COLO829 (cell line): Measurements from ENCODE around the gene LPGAT1.
"Not testable (repeated sequence)": the region's sequence is repeated elsewhere in the genome, so short reads cannot be mapped to it uniquely, and the experiment has no call there.

Source experiments
- DNase-seq: peaks from one replicate; pipeline ENCODE4 v3.0.0; 2012; ENCODE audit warnings: low spot score

The LPGAT1 gene

GRCh38 chr1:211704543-211704942 is 126.0 kb downstream of the LPGAT1 start:
- DNase-seq = no peak

DNA sequence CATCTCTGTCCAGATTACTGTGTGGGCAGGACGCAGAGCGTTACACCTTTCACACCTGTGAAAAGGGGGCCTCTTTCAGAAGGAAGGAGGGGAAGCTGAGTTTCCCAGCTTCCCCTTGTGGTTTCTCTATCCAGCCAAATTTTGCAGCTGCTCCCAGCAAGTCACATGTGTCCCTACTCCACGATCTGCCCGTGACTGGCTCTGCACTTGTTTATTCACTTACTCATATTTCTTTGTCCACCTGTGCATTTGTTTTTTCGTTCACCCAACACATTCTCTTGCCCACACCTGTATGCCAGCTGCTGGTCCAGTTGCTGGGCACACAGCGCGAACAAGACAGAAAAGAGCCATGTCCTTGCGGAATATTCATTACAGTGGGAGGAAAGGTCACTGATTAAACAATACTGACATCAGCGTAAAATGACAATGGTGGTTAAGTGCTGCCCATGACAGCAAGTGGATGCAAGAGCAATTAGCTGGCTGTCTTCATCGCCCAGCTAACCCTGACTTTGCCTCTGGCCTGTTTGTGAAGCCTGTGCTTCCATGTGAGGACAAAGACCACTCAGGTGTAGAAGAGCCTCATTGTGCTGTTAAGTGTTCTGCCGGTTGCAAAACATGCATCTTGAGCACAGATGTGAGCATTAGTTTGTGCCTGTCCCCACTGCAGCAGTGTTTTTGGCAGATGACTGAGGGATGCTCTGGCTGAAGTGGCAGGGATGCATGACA is 126.6 kb downstream of the LPGAT1 start:
- no peak for DNase-seq

- DNase-seq = no peak
These were observed 128.8 kb downstream of the LPGAT1 start for GRCh38 chr1:211701733-211702132.

GRCh38 chr1:211699059-211699458 is 131.5 kb downstream of the LPGAT1 start:
- no peak for DNase-seq

DNA sequence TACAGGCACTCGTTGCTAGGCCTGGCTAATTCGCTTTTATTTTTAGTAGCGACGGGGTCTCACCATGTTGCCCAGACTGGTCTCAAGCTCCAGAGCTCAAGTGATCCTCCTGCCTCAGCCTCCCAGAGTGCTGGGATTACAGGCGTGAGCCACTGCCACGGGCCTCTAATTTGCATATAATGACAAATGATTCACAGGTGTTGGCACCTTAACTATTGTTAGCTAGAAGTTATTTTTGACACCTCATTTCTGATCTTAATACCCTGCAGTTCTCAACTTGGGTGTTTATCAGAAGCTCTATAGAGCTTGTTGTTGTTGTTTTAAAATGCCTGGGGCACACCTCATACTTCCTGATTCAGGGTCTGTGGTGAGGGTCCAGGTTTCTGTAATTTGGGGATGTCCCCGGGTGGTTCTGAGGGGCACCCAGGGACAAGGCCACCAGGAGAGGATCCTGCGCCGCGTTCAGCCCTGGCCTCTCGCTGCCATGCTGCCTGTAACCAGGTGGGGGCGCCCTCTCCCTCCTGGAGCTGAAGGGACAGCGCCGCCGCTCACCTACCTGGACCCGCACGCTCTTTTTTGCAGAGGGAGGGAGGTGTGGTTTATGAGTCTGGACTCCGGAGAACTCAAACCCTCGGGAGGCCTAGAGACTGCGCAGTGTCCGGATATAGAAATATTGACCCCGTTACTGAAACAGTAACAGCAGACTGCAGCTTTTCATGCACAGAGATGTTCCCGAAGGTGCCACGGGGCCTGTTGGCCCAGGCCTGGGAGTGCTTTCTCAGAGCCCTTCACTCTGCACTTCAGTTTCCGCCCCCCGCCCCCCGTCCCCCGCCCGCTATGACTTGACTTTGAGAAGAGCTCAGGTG is 132.2 kb downstream of the LPGAT1 start:
- peak; percentile 76 for DNase-seq

- DNase-seq = no peak
These were observed 133.2 kb downstream of the LPGAT1 start for GRCh38 chr1:211697356-211697755.

- DNase-seq = no peak
These were observed 135.3 kb downstream of the LPGAT1 start for GRCh38 chr1:211695135-211695816.

DNA sequence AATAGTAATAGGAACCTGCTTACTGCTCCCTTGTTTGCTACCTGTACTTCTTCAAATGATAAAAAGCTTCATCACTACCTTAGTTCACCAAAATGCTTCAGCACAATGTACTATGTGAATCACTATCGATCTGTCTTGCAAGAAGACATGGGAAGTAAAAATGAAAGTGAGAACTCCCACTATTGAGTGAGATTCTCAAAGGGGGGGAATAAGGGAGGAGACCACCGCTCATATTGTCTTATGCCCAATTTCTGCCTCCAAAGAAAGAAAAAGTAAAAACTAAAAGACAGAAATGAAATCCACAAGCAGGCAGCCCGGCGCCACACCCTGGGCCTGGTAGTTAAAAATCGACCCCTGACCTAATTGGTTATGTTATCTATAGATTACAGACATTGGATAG is 136.7 kb downstream of the LPGAT1 start:
- not testable (repeated sequence) for DNase-seq
